K562 (cell line): ENCODE measurements around the gene ADIPOR1. TPM values are rescaled to one million over a fixed set of nuclear protein-coding genes. Genes with fewer than 3 reads are reported as not detected.
A peak's percentile ranks its signal among the peaks of the same experiment; 100 is the strongest.

Source experiments
- ATAC-seq: fragments of 200-7000 bp; cut with Tn5 transposase; 3 replicates; pipeline ENCODE4 v1.9.1; 2020; ENCODE audit warnings: moderate library complexity
- BruUV-seq: library from RNA; stranded (reverse); fragments of 400-500 nt; replicated peaks from 2 replicates; lab custom pipeline; 2021; lab: Mats Ljungman, UMichigan
- CTCF ChIA-PET: fragments of 300-600 bp; formaldehyde crosslinking; extraction: SDS; loops from one replicate; lab custom pipeline; 2021; ENCODE audit warnings: low intra/inter-chr PET ratio; lab: Yijun Ruan, JAX
- POLR2A ChIA-PET: fragments of 300-600, 350-650 bp; sonication (Branson Sonifier 250); formaldehyde crosslinking; extraction: SDS; loops from one replicate; lab custom pipeline; 2021; ENCODE audit warnings: antibody characterized with exemption, inconsistent platforms; lab: Yijun Ruan, JAX
- DNase-seq, 4 experiments: peaks; one replicate each; pipeline versions ENCODE4 v3.0.0 to v3.0.0-alpha.2; 2011 to 2018; ENCODE audit warnings: low spot score in 3 of 4, mixed read lengths in 3 of 4; ENCODE audit errors: extremely low read depth in 1 of 4
- FAIRE-seq: peaks from 2 replicates; lab custom pipeline; 2011; peaks lifted over from hg19 to GRCh38; lab: Jason Lieb, UNC
- H2AFZ ChIP-seq: 2 replicates; pipeline ENCODE4 v1.6.0; 2011; ENCODE audit warnings: low read depth, low read length, control low read depth, inconsistent platforms
- H3K27ac ChIP-seq: fragments of 200-600 bp; 3 replicates; pipeline ENCODE4 v1.8.0; 2011; ENCODE audit warnings: low read depth, mild to moderate bottlenecking, control low read depth, inconsistent platforms, low read length, moderate library complexity, mixed read lengths; ENCODE audit errors: extremely low read depth
- H3K27me3 ChIP-seq, 2 experiments: fragments of 300-600 bp in 1 of 2; 2 replicates in 1 of 2; 3 replicates in 1 of 2; pipeline versions ENCODE4 v1.6.0 to v1.8.0; 2011; ENCODE audit warnings: inconsistent platforms in 2 of 2, low read length in 2 of 2, mild to moderate bottlenecking in 1 of 2, mixed read lengths in 1 of 2, moderate library complexity in 1 of 2; ENCODE audit not compliant: control insufficient read depth in 2 of 2, insufficient read depth in 2 of 2
- H3K36me3 ChIP-seq: fragments of 300-600 bp; 3 replicates; pipeline ENCODE4 v1.8.0; 2011; ENCODE audit warnings: mild to moderate bottlenecking, low read length, inconsistent platforms; ENCODE audit not compliant: control insufficient read depth, insufficient read depth
- H3K4me1 ChIP-seq, 2 experiments: fragments of 200-600 bp in 1 of 2; replicated peaks in 1 of 2; 2 replicates in 1 of 2; 3 replicates in 1 of 2; pipeline versions ENCODE4 v1.5.1 to v1.8.0; 2011; ENCODE audit warnings: inconsistent platforms in 2 of 2, low read length in 2 of 2, mild to moderate bottlenecking in 1 of 2, mixed read lengths in 1 of 2, moderate library complexity in 1 of 2; ENCODE audit not compliant: control insufficient read depth in 2 of 2, insufficient read depth in 2 of 2
- H3K4me2 ChIP-seq: 2 replicates; pipeline ENCODE4 v1.6.1; 2011; ENCODE audit warnings: low read length, control low read depth, inconsistent platforms, mixed read lengths; ENCODE audit not compliant: insufficient read depth
- H3K4me3 ChIP-seq: fragments of 200-600 bp; sonication (generic), shearing (Covaris generic); 2 replicates; pipeline ENCODE4 v1.5.1; 2016; ENCODE audit warnings: control low read depth, inconsistent platforms
- H3K79me2 ChIP-seq: fragments of 200-600 bp; 3 replicates; pipeline ENCODE4 v1.8.0; 2011; ENCODE audit warnings: low read length, inconsistent platforms; ENCODE audit not compliant: control insufficient read depth, insufficient read depth
- H3K9ac ChIP-seq, 2 experiments: 2 replicates each; pipeline versions ENCODE4 v1.6.0 to v1.6.1; 2011; ENCODE audit warnings: low read depth in 2 of 2, low read length in 2 of 2, control low read depth in 1 of 2, inconsistent platforms in 1 of 2, mild to moderate bottlenecking in 1 of 2, mixed read lengths in 1 of 2; ENCODE audit not compliant: insufficient read depth in 1 of 2
- H3K9me1 ChIP-seq: one replicate; pipeline ENCODE4 v1.6.0; 2011; ENCODE audit warnings: inconsistent platforms, mild to moderate bottlenecking, low read length, moderate library complexity; ENCODE audit not compliant: control insufficient read depth, insufficient read depth
- H3K9me3 ChIP-seq: replicated peaks from 2 replicates; pipeline ENCODE4 v1.5.1; 2011; ENCODE audit warnings: low read depth, low read length, inconsistent platforms; ENCODE audit not compliant: control insufficient read depth, insufficient read depth
- H4K20me1 ChIP-seq: replicated peaks from 2 replicates; pipeline ENCODE4 v1.6.1; 2011; ENCODE audit warnings: low read length, inconsistent platforms, mixed read lengths; ENCODE audit not compliant: control insufficient read depth, insufficient read depth
- HDAC1 ChIP-seq, 2 experiments: fragments of 450-650 bp; IDR thresholded peaks; 2 replicates each; pipeline ENCODE4 v1.6.1; 2016 to 2017; ENCODE audit warnings: inconsistent platforms in 1 of 2, mild to moderate bottlenecking in 1 of 2, moderate library complexity in 1 of 2
- ZBTB40 ChIP-seq, 2 experiments: fragments of 450-650 bp in 1 of 2; sonication (generic) in 1 of 2; formaldehyde crosslinking in 1 of 2; IDR thresholded peaks; 2 replicates each; pipeline versions ENCODE4 v1.7.1 to v1.9.0; 2016 to 2022; ENCODE audit warnings: inconsistent platforms in 1 of 2, mild to moderate bottlenecking in 1 of 2, missing genetic modification reagents in 1 of 2
- WGBS: fragments of 100-300 bp; shearing (Covaris generic); methylation state at CpG from one replicate; pipeline ENCODE4 v1.1.6; 2016; ENCODE audit warnings: low coverage, mixed read lengths; ENCODE audit not compliant: insufficient coverage; ENCODE audit errors: missing lambda C conversion rate; 5-methylcytosine and 5-hydroxymethylcytosine counted together
- in situ Hi-C: fragments of 300-500 bp; cut with MboI; formaldehyde crosslinking; loops from 4 replicates; pipeline ENCODE4 v1.15.0; 2018; ENCODE audit warnings: inconsistent platforms, mixed read lengths
- intact Hi-C: fragments of 100-400 bp; cut with micrococcal nuclease; formaldehyde crosslinking; loops from 2 replicates; pipeline ENCODE4 v1.14.2; 2022
- polyA plus RNA-seq, 8 experiments: library from polyadenylated mRNA; depleted of rRNA in 4 of 8; stranded (reverse) in 5 of 8; unstranded in 3 of 8; fragments of >200 nt; fragmentation: Nextera tagmentation in 2 of 8; fragmentation: Illumina TruSeq in 1 of 8; extraction: Ambion mirVana in 2 of 8; extraction: Trizol in 1 of 8; gene quantifications; 2 replicates each; pipeline versions ENCODE4 v1.2.1 to v1.2.3, GENCODE V29; 2011 to 2014; ENCODE audit warnings: inconsistent platforms in 1 of 8, missing spikeins in 1 of 8
- total RNA-seq, 7 experiments: library from RNA; depleted of rRNA in 6 of 7; stranded (reverse); fragments of >200 nt in 6 of 7; fragmentation: Illumina TruSeq in 2 of 7; extraction: Trizol in 2 of 7; gene quantifications; 2 replicates each; pipeline versions ENCODE4 v1.2.1 to v1.2.3, GENCODE V29; 2011 to 2021; ENCODE audit warnings: low replicate concordance in 1 of 7

ADIPOR1 gene
- total and polyA plus RNA-seq, 9 of the 15 experiments (the other 6 are each of a cell fraction or from before 2014, with no cell fraction given): 29.0 to 217 (median 100) TPM

- Histone ChIP-seq H3K9me1 (no peaks in the 10 kb centered on the region), H3K9me3 (no peaks in the 10 kb centered on the region), H3K27ac (no peak overlapping the region), H4K20me1 (no peaks in the 10 kb centered on the region), H3K4me3 (no peak overlapping the region), H3K4me2 (no peak overlapping the region), H3K79me2 (no peaks in the 10 kb centered on the region), H3K4me1 (peaks cover 12 to 14% of the 10 kb centered on the region in 2 experiments), H3K27me3 (no peaks in the 10 kb centered on the region), H2AFZ (peak overlapping the region; percentile 89; the same call in 1 of the 2 replicates), H3K36me3 (no peaks in the 10 kb centered on the region), H3K9ac (no peak overlapping the region)
- POLR2A ChIA-PET: interaction anchor here (0.8 to 1.6 kb wide), 5 partner anchors 11 to 56 kb away, joined by 3 to 6 read pairs (median 3); no protein-coding TSS in a partner anchor
- FAIRE-seq: no peak
- BruUV-seq: no TSS peak
- TF ChIP-seq ZBTB40 (IDR thresholded peaks at IDR 0.05): peak; percentile 93
- TF ChIP-seq ZBTB40 (CRISPR knock-in tag; IDR thresholded peaks at IDR 0.05): peak; percentile 40; the same call in 1 of the 2 replicates
- TF ChIP-seq HDAC1 (IDR thresholded peaks at IDR 0.05): no peak
- ATAC-seq: no peak
- in situ Hi-C loops (no loop called here), intact Hi-C loops (loop anchor here (10.0 kb wide), 1 partner anchor 276 kb away; no protein-coding TSS in a partner anchor)
- no peak for DNase-seq
- CTCF ChIA-PET: interaction anchor here (1.7 kb wide), 1 partner anchor 62 kb away, joined by 9 read pairs; no protein-coding TSS in a partner anchor
- WGBS: 70% methylated on average over 3 of the region's 3 CpGs
Observed at GRCh38 chr1:203000217-203000944, 42.3 kb upstream of the ADIPOR1 start.
